Mesenchymal stem cell (in vitro differentiated cells and primary cell): ENCODE measurements around the gene MBNL3.

Experiments
- DNase-seq: peaks from one replicate; pipeline ENCODE4 v3.0.0-alpha.2; 2013
- H2AFZ ChIP-seq: one replicate; pipeline ENCODE4 v1.6.1; 2013; ENCODE audit warnings: low read depth, mild to moderate bottlenecking, control low read depth, inconsistent platforms, low read length, moderate library complexity
- H2AK5ac ChIP-seq: 2 replicates; pipeline ENCODE4 v1.6.1; 2013; ENCODE audit warnings: low read length, moderate library complexity, mild to moderate bottlenecking, inconsistent platforms; ENCODE audit not compliant: severe bottlenecking
- H2BK120ac ChIP-seq: one replicate; pipeline ENCODE4 v1.6.1; 2013; ENCODE audit warnings: low read depth, mild to moderate bottlenecking, inconsistent platforms, low read length, moderate library complexity
- H2BK12ac ChIP-seq, 2 experiments: one replicate each; pipeline ENCODE4 v1.6.1; 2013; ENCODE audit warnings: inconsistent platforms in 2 of 2, low read length in 2 of 2, mild to moderate bottlenecking in 2 of 2, moderate library complexity in 2 of 2, control low read depth in 1 of 2
- H2BK15ac ChIP-seq: one replicate; pipeline ENCODE4 v1.6.1; 2013; ENCODE audit warnings: mild to moderate bottlenecking, low read depth, inconsistent platforms; ENCODE audit not compliant: poor library complexity, severe bottlenecking
- H2BK5ac ChIP-seq: 2 replicates; pipeline ENCODE4 v1.6.1; 2013; ENCODE audit warnings: low read depth, mild to moderate bottlenecking, low read length, control low read depth, inconsistent platforms; ENCODE audit not compliant: poor library complexity, severe bottlenecking
- H3K14ac ChIP-seq, 2 experiments: one replicate each; pipeline ENCODE4 v1.6.1; 2013; ENCODE audit warnings: inconsistent platforms in 2 of 2, low read length in 2 of 2, control low read depth in 1 of 2, mild to moderate bottlenecking in 1 of 2, moderate library complexity in 1 of 2
- H3K18ac ChIP-seq, 2 experiments: one replicate each; pipeline ENCODE4 v1.6.1; 2013; ENCODE audit warnings: inconsistent platforms in 2 of 2, low read length in 2 of 2, control low read depth in 1 of 2, low read depth in 1 of 2, mild to moderate bottlenecking in 1 of 2
- H3K23ac ChIP-seq, 2 experiments: one replicate each; pipeline ENCODE4 v1.6.1; 2013; ENCODE audit warnings: inconsistent platforms in 2 of 2, low read length in 2 of 2, mild to moderate bottlenecking in 2 of 2, moderate library complexity in 2 of 2, control low read depth in 1 of 2
- H3K27ac ChIP-seq: 2 replicates; pipeline ENCODE4 v1.5.1; 2013; ENCODE audit warnings: mild to moderate bottlenecking, moderate library complexity, low read length, control low read depth, inconsistent platforms; ENCODE audit not compliant: poor library complexity, severe bottlenecking
- H3K27me3 ChIP-seq, 2 experiments: 2 replicates each; pipeline versions ENCODE4 v1.6.1 to v1.7.0; 2013; ENCODE audit warnings: low read length in 2 of 2, mild to moderate bottlenecking in 2 of 2, moderate library complexity in 2 of 2, control low read depth in 1 of 2, inconsistent platforms in 1 of 2; ENCODE audit not compliant: control insufficient read depth in 1 of 2, insufficient read depth in 1 of 2
- H3K36me3 ChIP-seq, 2 experiments: 2 replicates each; pipeline versions ENCODE4 v1.6.1 to v1.7.0; 2013; ENCODE audit warnings: low read length in 2 of 2, control low read depth in 1 of 2, inconsistent platforms in 1 of 2, low read depth in 1 of 2, mild to moderate bottlenecking in 1 of 2; ENCODE audit not compliant: insufficient read depth in 2 of 2, control insufficient read depth in 1 of 2
- H3K4ac ChIP-seq, 2 experiments: one replicate each; pipeline ENCODE4 v1.6.1; 2013; ENCODE audit warnings: inconsistent platforms in 2 of 2, low read length in 2 of 2, mild to moderate bottlenecking in 2 of 2, moderate library complexity in 2 of 2, control low read depth in 1 of 2, low read depth in 1 of 2
- H3K4me1 ChIP-seq: 2 replicates; pipeline ENCODE4 v1.6.1; 2013; ENCODE audit warnings: low read depth, low read length, control low read depth; ENCODE audit not compliant: control insufficient read depth, insufficient read depth
- H3K4me2 ChIP-seq: 2 replicates; pipeline ENCODE4 v1.6.1; 2013; ENCODE audit warnings: low read length, mild to moderate bottlenecking, inconsistent platforms; ENCODE audit not compliant: poor library complexity, severe bottlenecking
- H3K4me3 ChIP-seq, 2 experiments: 2 replicates each; pipeline versions ENCODE4 v1.5.1 to v1.7.0; 2013; ENCODE audit warnings: low read length in 2 of 2, mild to moderate bottlenecking in 2 of 2, control low read depth in 1 of 2, low read depth in 1 of 2; ENCODE audit not compliant: insufficient read depth in 1 of 2
- H3K79me1 ChIP-seq: replicated peaks from 2 replicates; pipeline ENCODE4 v1.6.1; 2013; ENCODE audit warnings: mild to moderate bottlenecking, control low read depth, low read length, inconsistent platforms; ENCODE audit not compliant: poor library complexity, severe bottlenecking
- H3K9ac ChIP-seq: 2 replicates; pipeline ENCODE4 v1.7.0; 2013; ENCODE audit warnings: mild to moderate bottlenecking, low read length, moderate library complexity
- H3K9me3 ChIP-seq: 2 replicates; pipeline ENCODE4 v1.7.0; 2013; ENCODE audit warnings: mild to moderate bottlenecking, low read length; ENCODE audit not compliant: control insufficient read depth
- H4K8ac ChIP-seq: one replicate; pipeline ENCODE4 v1.6.1; 2013; ENCODE audit warnings: inconsistent platforms, mild to moderate bottlenecking, low read length, moderate library complexity
- H4K91ac ChIP-seq: one replicate; pipeline ENCODE4 v1.6.1; 2013; ENCODE audit warnings: mild to moderate bottlenecking, low read length, inconsistent platforms
- WGBS: methylation state at CpG from one replicate; pipeline ENCODE4 v1.1.7; 2013; ENCODE audit warnings: mixed read lengths; 5-methylcytosine and 5-hydroxymethylcytosine counted together

The MBNL3 gene

DNA sequence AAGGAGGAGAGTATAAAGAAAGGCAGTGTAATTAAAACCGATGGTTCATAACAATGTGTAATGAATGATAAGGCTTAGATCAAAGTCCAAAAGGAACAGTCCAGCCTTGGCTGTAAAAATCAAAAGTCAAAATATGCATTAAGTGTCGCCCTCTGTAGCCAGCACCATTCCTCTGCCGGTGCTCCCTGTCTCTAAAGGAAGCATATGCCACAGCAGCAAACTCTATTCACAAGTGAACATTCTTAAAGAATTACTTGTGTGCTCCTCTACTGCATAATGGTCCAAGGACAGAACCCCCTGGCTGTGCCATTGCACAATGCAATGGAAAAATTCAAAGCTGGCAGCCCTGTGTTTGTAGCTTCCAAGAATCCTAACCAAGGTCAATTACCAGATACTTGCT, 16.3 kb upstream of the MBNL3 start:
- no peaks in the 10 kb centered on the region for H3K9me3 ChIP-seq
- no peak overlapping the region for H3K4me3 ChIP-seq
- H4K91ac ChIP-seq = no peak overlapping the region
- no peak overlapping the region for H2BK120ac ChIP-seq
- no peak overlapping the region for H3K4ac ChIP-seq
- H4K8ac ChIP-seq = no peak overlapping the region
- no peak overlapping the region for H3K9ac ChIP-seq
- H2BK5ac ChIP-seq = no peak overlapping the region
- no peak overlapping the region for H2BK12ac ChIP-seq
- no peaks in the 10 kb centered on the region for H3K27me3 ChIP-seq
- H3K23ac ChIP-seq = no peak overlapping the region
- WGBS = 100% methylated on average over 3 of the region's 3 CpGs
- no peak overlapping the region for H2BK15ac ChIP-seq
- no peak overlapping the region for H2AFZ ChIP-seq
- H3K36me3 ChIP-seq = no peaks in the 10 kb centered on the region
- H3K14ac ChIP-seq = no peak overlapping the region
- H3K18ac ChIP-seq = no peak overlapping the region
- DNase-seq = peak; percentile 39
- no peaks in the 10 kb centered on the region for H3K4me1 ChIP-seq
- H3K79me1 ChIP-seq = no peaks in the 10 kb centered on the region
- no peak overlapping the region for H2AK5ac ChIP-seq
- no peak overlapping the region for H3K4me2 ChIP-seq
- no peak overlapping the region for H3K27ac ChIP-seq

DNA sequence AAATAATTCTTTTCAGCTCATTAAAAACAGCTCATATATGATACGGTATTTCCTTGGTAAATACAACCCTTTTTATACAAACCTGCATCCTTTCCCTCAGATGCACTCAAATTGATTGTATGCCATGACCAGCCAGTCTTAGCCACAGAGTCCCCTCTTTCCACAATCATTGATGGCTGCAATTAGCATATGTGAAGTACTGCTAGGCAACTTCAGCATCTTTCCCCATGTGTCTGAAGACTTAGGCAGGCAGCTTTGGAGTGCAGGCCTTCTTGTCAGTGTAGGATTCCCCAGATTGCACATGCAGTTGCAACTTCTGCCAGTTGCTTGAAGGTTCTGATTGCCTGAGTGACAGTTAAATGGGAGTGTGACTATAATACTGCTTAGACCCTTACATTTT, 15.6 kb upstream of the MBNL3 start:
- Histone ChIP-seq H3K4me2 (no peak overlapping the region), H2AFZ (no peak overlapping the region), H2BK120ac (no peak overlapping the region), H3K4me3 (no peak overlapping the region), H2BK15ac (no peak overlapping the region), H3K14ac (no peak overlapping the region), H3K4ac (no peak overlapping the region), H2BK12ac (no peak overlapping the region), H3K23ac (no peak overlapping the region), H3K79me1 (no peaks in the 10 kb centered on the region), H3K27me3 (no peaks in the 10 kb centered on the region), H3K9me3 (no peaks in the 10 kb centered on the region), H2AK5ac (no peak overlapping the region), H3K9ac (no peak overlapping the region), H4K8ac (no peak overlapping the region), H3K36me3 (no peaks in the 10 kb centered on the region), H2BK5ac (no peak overlapping the region), H3K27ac (no peak overlapping the region), H3K18ac (no peak overlapping the region), H3K4me1 (no peaks in the 10 kb centered on the region), H4K91ac (no peak overlapping the region)
- DNase-seq = no peak
- WGBS = 86% methylated on average over 1 of the region's 1 CpG

- peaks cover 0 to 16% of the 10 kb centered on the region in 2 experiments for H3K27me3 ChIP-seq
- DNase-seq = peak; percentile 60
- H4K91ac ChIP-seq = no peak overlapping the region
- no peak overlapping the region for H3K9ac ChIP-seq
- no peaks in the 10 kb centered on the region for H3K9me3 ChIP-seq
- no peak overlapping the region for H2AFZ ChIP-seq
- 86% methylated on average over 1 of the region's 2 CpGs for WGBS
- no peak overlapping the region for H3K4ac ChIP-seq
- H3K27ac ChIP-seq = no peak overlapping the region
- H2BK15ac ChIP-seq = no peak overlapping the region
- no peak overlapping the region for H4K8ac ChIP-seq
- no peaks in the 10 kb centered on the region for H3K36me3 ChIP-seq
- no peaks in the 10 kb centered on the region for H3K4me1 ChIP-seq
- no peak overlapping the region for H2BK120ac ChIP-seq
- H3K23ac ChIP-seq = no peak overlapping the region
- no peak overlapping the region for H2BK12ac ChIP-seq
- H2AK5ac ChIP-seq = no peak overlapping the region
- no peak overlapping the region for H2BK5ac ChIP-seq
- no peak overlapping the region for H3K18ac ChIP-seq
- H3K4me2 ChIP-seq = no peak overlapping the region
- H3K14ac ChIP-seq = no peak overlapping the region
- H3K4me3 ChIP-seq = no peak overlapping the region
- no peaks in the 10 kb centered on the region for H3K79me1 ChIP-seq
These were observed 12.8 kb upstream of the MBNL3 start for GRCh38 chrX:132501606-132502005.

DNA sequence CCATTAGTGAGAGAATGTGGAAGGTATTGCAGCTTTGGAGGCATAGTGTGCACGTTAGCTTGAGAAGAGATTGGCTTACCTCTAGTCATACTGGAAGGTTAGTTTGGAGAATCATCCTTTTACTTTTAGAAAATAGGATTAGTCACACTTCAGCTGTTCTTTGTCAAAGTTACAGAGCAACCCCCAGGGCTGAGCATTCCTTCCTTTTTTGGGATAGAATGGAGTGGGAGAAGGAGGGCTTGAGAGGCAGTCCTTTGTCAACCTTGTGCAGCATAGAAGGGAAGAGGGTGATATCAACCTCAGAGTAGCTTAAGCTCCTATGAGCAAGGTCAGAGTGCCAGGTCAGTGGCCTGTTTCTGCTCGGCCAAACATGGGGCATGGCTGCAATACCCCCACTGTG, 8.6 kb upstream of the MBNL3 start:
- H4K8ac ChIP-seq = no peak overlapping the region
- peaks cover 0 to 19% of the 10 kb centered on the region in 2 experiments for H3K27me3 ChIP-seq
- H2BK120ac ChIP-seq = no peak overlapping the region
- DNase-seq = no peak
- WGBS = 43% methylated on average over 2 of the region's 2 CpGs
- no peak overlapping the region for H2AK5ac ChIP-seq
- no peaks in the 10 kb centered on the region for H3K79me1 ChIP-seq
- no peak overlapping the region for H2BK15ac ChIP-seq
- H3K9me3 ChIP-seq = no peaks in the 10 kb centered on the region
- H3K18ac ChIP-seq = no peak overlapping the region
- H4K91ac ChIP-seq = no peak overlapping the region
- H3K4me3 ChIP-seq = no peak overlapping the region
- no peak overlapping the region for H3K14ac ChIP-seq
- H3K4ac ChIP-seq = no peak overlapping the region
- H3K4me2 ChIP-seq = no peak overlapping the region
- H3K9ac ChIP-seq = no peak overlapping the region
- no peak overlapping the region for H2AFZ ChIP-seq
- no peak overlapping the region for H3K23ac ChIP-seq
- H3K4me1 ChIP-seq = no peaks in the 10 kb centered on the region
- H3K27ac ChIP-seq = no peak overlapping the region
- H3K36me3 ChIP-seq = no peaks in the 10 kb centered on the region
- H2BK5ac ChIP-seq = no peak overlapping the region
- no peak overlapping the region for H2BK12ac ChIP-seq
